HG03139 (cell line): Measurements from ENCODE around the gene CYYR1.
"Not testable (repeated sequence)": the region's sequence is repeated elsewhere in the genome, so short reads cannot be mapped to it uniquely, and the experiment has no call there.

Source experiments
- ATAC-seq: cut with Tn5 transposase; IDR thresholded peaks from one replicate; pipeline ENCODE4 v1.9.1; 2021; ENCODE audit not compliant: unreplicated experiment

Gene CYYR1

GRCh38 chr21:26491663-26492062, 81.4 kb downstream of the CYYR1 start:
- no peak for ATAC-seq

DNA sequence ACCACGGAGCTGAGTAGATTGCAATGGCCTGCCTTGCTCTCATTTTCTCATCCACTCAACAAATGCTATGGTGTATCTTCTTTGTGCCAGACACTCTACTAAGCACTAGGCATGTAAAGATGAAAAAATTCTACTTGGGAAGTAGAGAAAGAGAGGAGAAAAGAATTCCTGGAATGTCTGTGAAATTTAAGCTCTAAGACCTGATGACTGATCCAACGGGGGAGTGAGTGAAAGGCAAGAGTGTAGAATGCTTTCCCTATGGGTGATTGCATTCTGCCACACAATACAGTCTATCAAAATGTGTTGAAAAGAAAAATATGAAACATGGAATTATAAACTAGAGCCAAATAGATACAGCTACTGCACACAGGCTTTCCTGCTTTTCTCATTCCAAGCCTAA, 82.3 kb downstream of the CYYR1 start:
- ATAC-seq = no peak

- ATAC-seq = no peak
These were observed 83.3 kb downstream of the CYYR1 start for GRCh38 chr21:26489781-26490180.

- no peak for ATAC-seq
These were observed 85.1 kb downstream of the CYYR1 start for GRCh38 chr21:26487981-26488480.

DNA sequence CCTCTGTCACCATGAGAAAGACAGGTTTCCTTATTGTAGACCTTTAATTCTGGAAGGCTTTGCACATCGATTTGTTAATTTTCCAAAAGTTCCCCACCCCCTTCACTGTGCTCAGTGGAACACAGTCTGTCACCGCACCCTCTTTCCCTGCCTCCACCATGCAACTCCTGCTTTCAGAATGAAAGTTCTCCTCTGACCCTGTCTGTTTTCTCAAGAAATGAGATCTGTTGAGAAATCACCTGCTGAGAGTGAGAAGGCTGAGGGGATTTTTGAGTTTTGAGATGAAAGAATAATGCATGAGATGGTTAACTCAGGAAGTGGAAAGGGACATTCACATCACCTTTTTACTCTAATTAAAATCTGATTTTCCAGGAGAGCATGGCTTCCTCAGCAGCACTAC, 99.6 kb downstream of the CYYR1 start:
- no peak for ATAC-seq

DNA sequence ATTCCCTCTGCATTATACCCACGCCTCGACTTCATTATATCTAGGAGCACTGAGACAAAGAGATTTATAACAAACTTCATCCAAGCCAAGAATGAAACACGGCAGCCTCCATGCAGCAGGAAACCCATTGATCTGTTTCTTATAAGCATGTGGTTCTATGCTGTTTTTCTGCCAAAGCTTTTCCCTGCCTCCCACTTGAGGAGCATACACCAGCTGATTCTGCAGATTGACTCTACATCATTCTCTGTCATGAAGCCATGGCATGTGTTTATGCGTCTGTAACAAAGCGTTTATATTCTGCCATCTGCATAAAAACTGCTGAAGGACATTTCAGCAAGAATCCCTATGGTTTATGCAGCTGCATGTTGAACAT, 102.0 kb downstream of the CYYR1 start:
- ATAC-seq = no peak

GRCh38 chr21:26470351-26471098, 102.6 kb downstream of the CYYR1 start:
- ATAC-seq = no peak

GRCh38 chr21:26469789-26470188, 103.3 kb downstream of the CYYR1 start:
- no peak for ATAC-seq

DNA sequence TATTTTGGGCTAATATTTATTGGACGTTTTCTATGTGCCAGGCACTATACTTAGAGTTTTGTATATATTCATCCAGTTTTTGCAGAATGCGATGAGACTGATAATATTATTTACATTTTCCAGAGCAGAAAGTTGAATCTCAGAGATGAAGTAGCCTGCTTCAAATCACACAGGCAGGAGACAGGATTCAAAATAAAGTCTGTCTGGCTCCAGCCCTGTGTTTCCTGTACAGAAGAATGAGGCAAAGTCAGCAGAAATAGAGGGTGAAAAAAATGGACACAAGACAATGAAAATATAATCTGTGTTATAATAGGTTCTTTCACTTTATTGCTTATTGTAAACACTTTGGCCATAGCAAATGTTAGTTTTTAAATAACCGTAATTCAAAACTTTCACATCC, 107.2 kb downstream of the CYYR1 start:
- no peak for ATAC-seq

GRCh38 chr21:26461500-26461899, 111.6 kb downstream of the CYYR1 start:
- ATAC-seq = no peak

DNA sequence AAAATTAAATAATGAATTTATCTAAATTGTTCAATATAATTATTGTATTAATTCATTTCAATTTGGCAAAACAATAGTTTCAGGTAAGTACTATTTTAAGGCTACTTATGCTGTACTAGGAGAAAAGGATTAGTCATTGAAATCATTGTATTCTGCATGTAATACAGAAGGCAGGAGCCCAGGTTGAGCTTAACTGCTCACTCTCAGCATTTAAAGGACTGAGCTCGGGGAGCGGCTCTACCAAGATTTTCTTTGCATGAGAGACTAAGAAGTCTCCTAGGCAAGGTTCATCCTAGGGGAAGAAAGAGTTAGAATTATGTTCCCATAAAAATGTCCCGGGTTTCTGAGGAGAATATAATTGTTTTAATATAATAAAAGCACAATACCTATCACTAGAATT, 112.5 kb downstream of the CYYR1 start:
- ATAC-seq = no peak

DNA sequence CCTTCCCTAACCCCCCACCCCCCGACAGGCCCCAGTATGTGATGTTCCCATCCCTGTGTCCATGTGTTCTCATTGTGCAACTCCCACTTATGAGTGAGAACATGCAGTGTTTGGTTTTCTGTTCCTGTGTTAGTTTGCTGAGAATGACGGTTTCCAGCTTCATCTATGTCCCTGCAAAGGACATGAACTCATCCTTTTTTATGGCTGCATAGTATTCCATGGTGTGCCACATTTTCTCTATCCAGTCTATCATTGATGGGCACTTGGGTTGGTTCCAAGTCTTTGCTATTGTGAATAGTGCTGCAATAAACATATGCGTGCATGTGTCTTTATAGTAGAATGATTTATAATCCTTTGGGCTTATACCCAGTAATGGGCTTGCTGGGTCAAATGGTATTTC, 114.2 kb downstream of the CYYR1 start:
- ATAC-seq = not testable (repeated sequence)

- ATAC-seq = no peak
These were observed 115.3 kb downstream of the CYYR1 start for GRCh38 chr21:26457817-26458216.

- ATAC-seq = no peak
These were observed 119.8 kb downstream of the CYYR1 start for GRCh38 chr21:26453267-26453666.

GRCh38 chr21:26451081-26451740, 121.9 kb downstream of the CYYR1 start:
- no peak for ATAC-seq

DNA sequence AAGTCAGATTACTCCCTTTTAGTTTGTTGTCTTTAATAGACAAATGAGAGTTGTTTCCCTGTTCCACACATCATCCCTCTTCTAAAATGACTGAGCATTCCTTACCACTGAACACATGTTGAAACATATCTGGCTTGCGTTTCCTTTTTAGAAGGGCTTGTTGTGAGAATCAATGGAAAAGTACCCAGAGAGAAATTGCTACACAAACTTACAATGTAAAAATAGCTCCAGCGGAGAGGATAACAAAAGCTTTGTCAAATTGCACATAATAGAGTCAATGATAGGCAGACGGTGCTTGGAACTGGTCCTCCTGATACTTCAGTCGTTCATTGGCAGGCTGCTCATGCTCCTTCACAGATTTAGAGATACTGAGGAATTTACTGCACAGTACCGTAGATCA, 123.9 kb downstream of the CYYR1 start:
- no peak for ATAC-seq

- ATAC-seq = no peak
These were observed 124.3 kb downstream of the CYYR1 start for GRCh38 chr21:26448751-26449150.

DNA sequence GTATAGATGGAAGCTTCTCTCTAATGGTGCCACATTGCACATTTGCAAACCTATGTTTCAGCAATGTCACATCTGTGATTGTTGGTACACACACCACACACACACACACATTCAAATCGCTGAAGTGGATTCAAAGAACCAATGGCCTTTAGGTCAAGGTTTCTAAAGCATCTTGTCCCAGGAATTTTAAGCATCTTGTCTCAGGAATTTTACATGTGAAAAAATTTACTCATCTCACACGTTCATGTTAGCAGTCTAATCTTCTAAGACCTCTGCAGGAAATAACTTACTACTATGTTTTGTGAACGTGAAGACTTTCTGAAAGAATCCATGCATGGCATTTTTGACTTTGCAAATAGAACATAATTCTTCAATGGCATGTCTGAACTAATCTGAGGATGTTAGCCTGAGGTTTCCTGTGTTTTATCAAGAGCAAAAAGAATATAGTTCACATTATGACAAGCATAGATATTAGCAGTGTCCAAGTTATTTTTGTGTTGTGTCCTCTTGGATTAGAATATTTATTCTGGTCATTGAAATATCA, 125.1 kb downstream of the CYYR1 start:
- no peak for ATAC-seq

- ATAC-seq = no peak
These were observed 127.6 kb downstream of the CYYR1 start for GRCh38 chr21:26445440-26445839.

DNA sequence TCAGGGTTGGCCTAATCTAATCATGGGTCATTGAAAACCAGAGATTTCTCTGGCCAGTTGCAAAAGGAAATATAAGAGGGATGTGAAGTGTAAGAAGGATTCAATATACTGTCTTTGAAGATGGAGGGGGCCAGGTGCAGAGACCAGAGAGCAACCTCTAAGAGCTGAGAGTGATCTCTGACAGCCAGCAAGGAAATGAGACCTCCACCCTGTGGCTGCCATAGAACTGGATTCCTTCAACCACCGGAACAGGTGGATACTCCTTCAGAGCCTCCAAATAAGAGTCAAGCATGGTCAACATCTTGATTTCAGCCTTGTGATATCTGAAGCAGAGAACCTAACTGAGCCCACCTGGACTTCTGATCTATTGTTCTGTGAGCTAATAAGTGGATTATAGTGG, 128.4 kb downstream of the CYYR1 start:
- no peak for ATAC-seq

DNA sequence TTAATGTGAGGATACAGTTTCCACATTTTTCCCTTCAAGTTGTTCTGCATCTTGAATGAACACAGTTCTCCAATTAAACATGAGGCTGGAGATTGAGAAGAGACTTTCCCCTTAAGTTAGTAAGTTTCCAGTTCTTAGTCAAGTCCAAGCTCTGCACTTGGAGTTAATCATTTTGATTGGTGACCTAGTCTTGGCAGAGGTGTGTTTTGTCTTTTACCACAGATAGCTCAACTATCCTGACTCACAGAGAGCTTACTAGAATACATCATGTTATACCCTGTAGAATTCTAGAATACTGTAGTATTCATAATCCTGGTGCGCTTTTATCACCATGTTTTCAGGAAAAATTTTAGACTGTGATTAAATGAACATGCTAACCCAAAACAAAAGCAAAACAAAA, 129.2 kb downstream of the CYYR1 start:
- no peak for ATAC-seq

GRCh38 chr21:26443291-26443690, 129.8 kb downstream of the CYYR1 start:
- no peak for ATAC-seq
